GM19438 (cell line): ENCODE measurements around the gene ANAPC5.
A peak's percentile ranks its signal among the peaks of the same experiment; 100 is the strongest.
"Not testable (repeated sequence)": the region's sequence is repeated elsewhere in the genome, so short reads cannot be mapped to it uniquely, and the experiment has no call there.

Experiments used
- ATAC-seq: cut with Tn5 transposase; IDR thresholded peaks from one replicate; pipeline ENCODE4 v1.9.1; 2021; ENCODE audit warnings: low read depth; ENCODE audit not compliant: unreplicated experiment

The ANAPC5 gene

GRCh38 chr12:121351820-121352681 is at the start of gene ANAPC5:
TSS of gene ANAPC5 (minus strand) at chr12:121352411. CDS start at chr12:121352340, 71 bp downstream.
- ATAC-seq: peak; percentile 97

GRCh38 chr12:121400332-121401139 is 48.3 kb upstream of the ANAPC5 start:
- peak; percentile 34 for ATAC-seq

- ATAC-seq: peak; percentile 90
These were observed 47.5 kb upstream of the ANAPC5 start, which contains the start of gene RNF34 for GRCh38 chr12:121399391-121400331. TSS of gene RNF34 (plus strand) at chr12:121400118. CDS start at chr12:121400213, 95 bp downstream.

- ATAC-seq: no peak
These were observed 46.1 kb upstream of the ANAPC5 start for GRCh38 chr12:121398355-121398754.

- no peak for ATAC-seq
These were observed 45.3 kb upstream of the ANAPC5 start for GRCh38 chr12:121397521-121397920.

- no peak for ATAC-seq
These were observed 40.1 kb upstream of the ANAPC5 start for GRCh38 chr12:121392325-121392716.

- ATAC-seq: no peak
These were observed 39.6 kb upstream of the ANAPC5 start for GRCh38 chr12:121391619-121392324.

GRCh38 chr12:121390856-121391255 is 38.6 kb upstream of the ANAPC5 start:
- ATAC-seq: no peak

GRCh38 chr12:121388421-121388981 is 36.3 kb upstream of the ANAPC5 start:
- ATAC-seq: no peak

GRCh38 chr12:121384891-121385290 is 32.7 kb upstream of the ANAPC5 start:
- ATAC-seq: not testable (repeated sequence)

GRCh38 chr12:121383601-121384021 is 31.4 kb upstream of the ANAPC5 start:
- no peak for ATAC-seq

- ATAC-seq: no peak
These were observed 27.7 kb upstream of the ANAPC5 start for GRCh38 chr12:121379945-121380344.

GRCh38 chr12:121378736-121379135 is 26.5 kb upstream of the ANAPC5 start:
- no peak for ATAC-seq

GRCh38 chr12:121376754-121377697 is 24.8 kb upstream of the ANAPC5 start:
- no peak for ATAC-seq

GRCh38 chr12:121374945-121375584 is 22.9 kb upstream of the ANAPC5 start:
- ATAC-seq: not testable (repeated sequence)

- ATAC-seq: not testable (repeated sequence)
These were observed 22.1 kb upstream of the ANAPC5 start for GRCh38 chr12:121374336-121374735.

- ATAC-seq: no peak
These were observed 21.5 kb upstream of the ANAPC5 start for GRCh38 chr12:121373755-121374154.

- no peak for ATAC-seq
These were observed 19.2 kb upstream of the ANAPC5 start for GRCh38 chr12:121371404-121371803.
